T-helper 17 cell (primary cell): ENCODE measurements around the gene FIGN. TPM values are rescaled to one million over a fixed set of nuclear protein-coding genes. Genes with fewer than 3 reads are reported as not detected.

ENCODE experiments used
- ATAC-seq: fragments of 150-1000 bp; cut with Tn5 transposase; 2 replicates; pipeline ENCODE4 v1.10.0; 2021; ENCODE audit warnings: mild to moderate bottlenecking, moderate library complexity
- DNase-seq, 3 donors: peaks; one replicate each; pipeline versions ENCODE4 v3.0.0 to v3.0.0-alpha.2; 2020 to 2021
- H3K9me3 ChIP-seq: one replicate; pipeline ENCODE4 v1.7.0; 2013; ENCODE audit warnings: low read length, mild to moderate bottlenecking; ENCODE audit not compliant: control insufficient read depth, poor library complexity, severe bottlenecking
- H3K27ac Mint-ChIP-seq: one replicate; pipeline ENCODE4 v1.8.0; 2022; ENCODE audit warnings: mild to moderate bottlenecking, moderate library complexity, mixed read lengths
- H3K27me3 Mint-ChIP-seq: one replicate; pipeline ENCODE4 v1.8.0; 2022; ENCODE audit warnings: mixed read lengths
- H3K36me3 Mint-ChIP-seq: one replicate; pipeline ENCODE4 v1.8.0; 2022; ENCODE audit warnings: low read depth, mixed read lengths
- H3K4me1 Mint-ChIP-seq: one replicate; pipeline ENCODE4 v1.8.0; 2022; ENCODE audit warnings: mild to moderate bottlenecking, mixed read lengths
- H3K4me3 Mint-ChIP-seq: one replicate; pipeline ENCODE4 v1.8.0; 2022; ENCODE audit warnings: mild to moderate bottlenecking, moderate library complexity, mixed read lengths
- total RNA-seq, 4 donors: library from RNA in 2 of 4; stranded (reverse) in 2 of 4; gene quantifications; one replicate each; pipeline ENCODE4 v1.2.3 and lab custom pipeline; 2022 to 2026

Gene FIGN
- total RNA-seq, 2 donors from 2014 or later: not detected

DNA sequence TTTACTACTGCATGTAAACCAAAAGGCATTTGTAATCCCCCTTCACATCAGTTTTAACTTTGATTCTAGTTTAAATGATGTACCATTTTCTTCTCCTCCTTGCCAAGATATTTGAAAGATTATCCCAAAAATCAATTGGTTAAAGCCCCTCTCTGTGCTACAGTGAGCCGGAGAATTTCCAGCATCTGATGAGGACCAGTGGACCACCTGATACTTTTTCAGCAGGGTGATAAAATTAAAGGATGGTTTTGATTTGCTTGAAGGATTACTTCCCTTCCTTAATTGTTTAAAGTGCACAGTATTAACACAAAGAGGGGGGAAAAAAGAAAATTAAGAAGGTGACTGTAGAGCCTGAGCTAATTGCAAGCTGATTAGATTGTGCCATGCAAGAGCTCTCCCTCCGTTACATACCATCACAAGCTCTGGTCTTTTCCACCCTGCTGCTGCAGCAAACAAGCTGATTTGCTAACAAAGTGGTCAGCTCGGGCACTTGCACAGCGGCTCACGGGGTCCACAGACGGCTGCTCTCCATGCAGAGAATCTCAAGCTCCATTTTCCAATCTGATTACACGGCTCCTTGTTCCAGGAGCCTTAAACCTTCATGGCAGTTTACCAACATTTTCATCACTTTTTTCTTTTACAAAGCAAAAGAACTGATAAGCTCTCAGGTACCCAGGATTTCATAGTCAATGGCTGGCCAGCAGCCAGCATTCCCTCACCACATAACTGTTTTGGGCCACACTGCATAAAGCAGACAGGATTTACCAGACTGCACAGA, 22.1 kb downstream of the FIGN start:
- Mint-ChIP-seq H3K4me3 (no peak overlapping the region), H3K36me3 (no peaks in the 10 kb centered on the region), H3K27me3 (no peaks in the 10 kb centered on the region), H3K27ac (no peak overlapping the region), H3K4me1 (no peaks in the 10 kb centered on the region)
- no peaks in the 10 kb centered on the region for H3K9me3 ChIP-seq
- DNase-seq (no peak), ATAC-seq (no peak)

DNA sequence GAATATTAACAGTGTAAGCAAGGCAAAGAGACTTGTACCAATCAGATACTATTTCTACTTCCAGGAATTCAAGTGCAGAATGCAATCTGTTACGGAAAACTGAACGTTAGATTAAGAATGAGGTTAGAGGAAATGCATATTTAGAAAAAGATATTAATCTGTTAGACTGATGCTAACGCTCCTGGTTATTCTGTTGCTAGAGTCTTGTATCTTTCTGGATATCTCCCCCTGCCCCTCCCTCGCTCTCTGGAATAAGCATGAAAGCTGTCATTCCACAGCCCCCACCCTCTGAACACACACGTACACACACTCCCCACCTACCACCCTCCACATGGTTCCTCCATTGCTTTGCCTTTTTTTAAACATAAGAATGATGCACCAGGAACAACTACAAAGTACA, 24.1 kb downstream of the FIGN start:
- ATAC-seq: no peak
- no peaks in the 10 kb centered on the region for H3K9me3 ChIP-seq
- H3K4me3 Mint-ChIP-seq: no peak overlapping the region
- no peaks in the 10 kb centered on the region for H3K27me3 Mint-ChIP-seq
- no peak for DNase-seq
- no peaks in the 10 kb centered on the region for H3K4me1 Mint-ChIP-seq
- no peaks in the 10 kb centered on the region for H3K36me3 Mint-ChIP-seq
- H3K27ac Mint-ChIP-seq: no peak overlapping the region

DNA sequence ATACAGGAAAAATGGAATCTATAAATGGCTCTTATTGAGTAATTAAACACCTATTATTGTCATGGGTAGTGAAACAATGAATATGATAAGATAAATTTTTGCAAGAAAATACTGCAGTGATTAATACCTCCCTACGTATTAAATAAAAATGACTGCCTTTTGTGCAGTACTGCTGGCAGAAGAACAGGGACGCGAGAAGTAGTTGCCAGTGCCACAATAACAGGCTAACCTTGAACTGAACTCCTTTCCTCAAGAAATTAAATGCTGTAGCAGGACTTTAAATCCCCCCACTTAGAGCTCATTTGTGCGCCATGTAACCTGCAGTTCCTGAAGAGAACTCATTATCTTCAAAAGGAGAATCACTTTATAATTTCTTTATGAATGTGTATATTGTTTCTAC, 24.6 kb downstream of the FIGN start:
- no peak overlapping the region for H3K4me3 Mint-ChIP-seq
- no peak overlapping the region for H3K27ac Mint-ChIP-seq
- DNase-seq: no peak
- no peak for ATAC-seq
- H3K27me3 Mint-ChIP-seq: no peaks in the 10 kb centered on the region
- no peaks in the 10 kb centered on the region for H3K9me3 ChIP-seq
- no peaks in the 10 kb centered on the region for H3K4me1 Mint-ChIP-seq
- H3K36me3 Mint-ChIP-seq: no peaks in the 10 kb centered on the region

DNA sequence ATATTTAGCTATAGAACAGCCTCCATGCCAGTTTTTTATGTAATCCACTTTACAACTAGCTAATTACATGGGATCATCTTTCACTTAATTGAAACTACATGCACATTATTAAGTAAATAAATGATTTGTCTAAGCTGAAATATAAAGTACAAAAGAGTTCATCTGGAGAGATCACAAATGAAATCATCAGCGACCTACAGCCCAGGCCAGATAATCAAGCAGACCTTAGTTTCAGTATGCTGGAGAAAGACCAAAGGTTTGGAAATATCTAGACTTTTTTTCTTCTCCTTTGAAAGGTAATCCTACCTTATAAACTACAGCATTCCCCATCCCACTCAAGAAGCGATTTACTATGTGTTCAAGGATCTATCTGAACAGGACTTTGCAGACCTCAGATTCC, 26.5 kb downstream of the FIGN start:
- H3K4me1 Mint-ChIP-seq: no peaks in the 10 kb centered on the region
- DNase-seq: no peak
- H3K27ac Mint-ChIP-seq: no peak overlapping the region
- no peaks in the 10 kb centered on the region for H3K36me3 Mint-ChIP-seq
- no peaks in the 10 kb centered on the region for H3K9me3 ChIP-seq
- H3K4me3 Mint-ChIP-seq: no peak overlapping the region
- H3K27me3 Mint-ChIP-seq: no peaks in the 10 kb centered on the region
- no peak for ATAC-seq

DNA sequence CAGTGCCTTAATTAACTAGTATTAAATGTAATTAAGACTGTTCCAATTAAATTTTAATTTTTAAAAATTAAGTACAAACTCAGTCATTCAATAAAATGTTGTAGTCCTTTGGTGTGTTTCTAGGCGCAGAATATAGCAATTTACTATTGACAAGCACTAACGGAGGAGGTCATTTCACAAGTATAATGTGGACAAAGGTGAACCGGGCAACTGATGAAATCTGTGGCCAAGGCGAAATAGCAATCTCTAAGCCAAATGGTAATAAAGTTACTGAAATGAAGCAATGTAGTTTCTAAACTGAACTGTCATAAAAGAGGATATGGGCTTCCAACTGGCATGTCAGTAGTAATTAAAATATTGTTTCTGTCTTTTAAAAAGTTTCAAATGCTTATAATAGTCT, 27.5 kb downstream of the FIGN start:
- H3K27me3 Mint-ChIP-seq: no peaks in the 10 kb centered on the region
- no peak overlapping the region for H3K4me3 Mint-ChIP-seq
- H3K4me1 Mint-ChIP-seq: no peaks in the 10 kb centered on the region
- no peaks in the 10 kb centered on the region for H3K36me3 Mint-ChIP-seq
- ATAC-seq (no peak), DNase-seq (no peak)
- no peak overlapping the region for H3K27ac Mint-ChIP-seq
- no peaks in the 10 kb centered on the region for H3K9me3 ChIP-seq

DNA sequence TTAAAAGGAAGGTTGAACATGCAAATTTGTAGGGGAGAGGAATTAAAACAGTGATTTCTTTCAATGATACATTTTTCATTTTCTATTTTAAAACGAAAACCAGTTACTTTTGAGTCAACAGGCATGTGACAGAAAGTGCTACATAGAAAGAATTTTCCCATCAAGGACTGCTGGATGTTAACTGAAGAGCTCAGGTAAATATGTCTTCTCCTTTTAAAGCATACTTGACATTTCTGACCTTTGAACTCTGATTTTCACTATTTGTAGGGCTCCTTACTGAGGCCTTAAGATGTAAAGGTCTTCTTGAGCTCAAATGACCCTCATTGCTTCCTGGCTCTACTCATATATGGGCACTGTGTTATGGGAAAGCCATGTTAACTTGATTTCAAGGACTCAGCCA, 32.4 kb downstream of the FIGN start:
- H3K4me3 Mint-ChIP-seq: no peak overlapping the region
- H3K9me3 ChIP-seq: peaks cover 2% of the 10 kb centered on the region
- no peaks in the 10 kb centered on the region for H3K4me1 Mint-ChIP-seq
- H3K27me3 Mint-ChIP-seq: no peaks in the 10 kb centered on the region
- H3K36me3 Mint-ChIP-seq: no peaks in the 10 kb centered on the region
- ATAC-seq (no peak), DNase-seq (no peak)
- H3K27ac Mint-ChIP-seq: no peak overlapping the region

DNA sequence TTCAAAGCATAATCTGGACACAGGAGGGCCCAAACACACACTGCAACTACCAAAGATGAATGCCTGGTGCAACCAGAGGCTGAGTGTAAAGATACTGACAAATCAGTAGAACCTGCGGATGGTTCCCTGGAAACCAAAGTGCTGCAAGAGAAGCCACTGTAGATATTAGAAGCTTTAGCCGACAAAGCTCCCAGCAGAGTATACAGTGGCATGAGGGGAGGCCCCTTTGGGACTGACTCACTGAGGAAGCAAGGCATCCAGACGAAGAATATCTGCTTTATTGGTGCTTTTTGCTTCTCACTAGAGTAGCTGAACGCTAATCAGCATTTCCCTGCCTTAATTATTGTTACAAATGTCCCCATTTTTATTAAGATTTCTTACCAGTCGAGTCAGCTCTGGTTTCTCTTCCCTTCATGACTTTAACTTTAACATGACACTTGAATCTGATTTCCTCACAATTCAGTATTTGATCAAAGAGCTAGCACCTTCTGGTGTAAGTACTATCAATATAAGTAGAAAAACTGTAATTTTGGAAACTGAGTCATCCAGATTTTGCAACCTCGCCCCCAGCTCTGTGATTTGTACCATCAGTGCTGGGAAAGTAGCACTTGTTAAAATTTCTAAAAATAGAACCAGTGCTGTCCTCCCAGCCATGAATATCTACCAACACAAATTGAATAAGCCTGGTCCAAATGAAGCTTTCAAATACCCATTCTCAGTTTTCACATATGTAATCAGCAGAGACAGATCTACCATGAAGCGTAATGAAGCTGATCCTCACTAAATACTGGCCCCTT, 34.2 kb downstream of the FIGN start:
- Mint-ChIP-seq H3K4me1 (no peaks in the 10 kb centered on the region), H3K36me3 (no peaks in the 10 kb centered on the region), H3K4me3 (no peak overlapping the region), H3K27me3 (no peaks in the 10 kb centered on the region), H3K27ac (no peak overlapping the region)
- no peak for ATAC-seq
- DNase-seq: no peak
- H3K9me3 ChIP-seq: peaks cover 2% of the 10 kb centered on the region

- Mint-ChIP-seq H3K4me1 (no peaks in the 10 kb centered on the region), H3K4me3 (no peak overlapping the region), H3K27ac (no peak overlapping the region), H3K27me3 (no peaks in the 10 kb centered on the region), H3K36me3 (no peaks in the 10 kb centered on the region)
- H3K9me3 ChIP-seq: peaks cover 2% of the 10 kb centered on the region
- DNase-seq (no peak), ATAC-seq (no peak)
Measured at GRCh38 chr2:163698857-163699256, 37.0 kb downstream of the FIGN start.

- ATAC-seq (no peak), DNase-seq (no peak)
- peaks cover 2% of the 10 kb centered on the region for H3K9me3 ChIP-seq
- Mint-ChIP-seq H3K4me3 (no peak overlapping the region), H3K4me1 (no peaks in the 10 kb centered on the region), H3K36me3 (no peaks in the 10 kb centered on the region), H3K27me3 (no peaks in the 10 kb centered on the region), H3K27ac (no peak overlapping the region)
Measured at GRCh38 chr2:163697846-163698637, 37.8 kb downstream of the FIGN start.

DNA sequence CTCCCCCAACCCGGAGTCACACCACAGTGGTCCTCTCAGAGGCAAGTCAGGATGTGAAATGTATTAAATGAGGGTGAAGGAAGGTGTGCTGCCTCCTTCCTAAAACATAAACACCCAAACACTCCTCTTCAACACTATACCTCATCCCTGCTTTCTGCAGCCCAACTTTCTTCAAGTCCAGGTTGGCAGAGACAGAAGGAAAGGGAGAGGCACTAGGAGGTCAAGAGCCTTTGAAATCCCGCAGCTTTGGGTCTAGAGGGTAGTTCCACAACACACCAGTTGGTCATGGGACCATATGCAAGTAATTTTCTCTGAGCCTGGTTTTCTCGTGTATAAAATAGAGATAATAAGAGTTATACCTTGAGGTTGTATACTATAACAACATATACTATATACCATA, 38.4 kb downstream of the FIGN start:
- no peaks in the 10 kb centered on the region for H3K4me1 Mint-ChIP-seq
- DNase-seq (no peak), ATAC-seq (no peak)
- no peak overlapping the region for H3K27ac Mint-ChIP-seq
- no peaks in the 10 kb centered on the region for H3K27me3 Mint-ChIP-seq
- no peaks in the 10 kb centered on the region for H3K36me3 Mint-ChIP-seq
- H3K4me3 Mint-ChIP-seq: no peak overlapping the region
- H3K9me3 ChIP-seq: peaks cover 2% of the 10 kb centered on the region

DNA sequence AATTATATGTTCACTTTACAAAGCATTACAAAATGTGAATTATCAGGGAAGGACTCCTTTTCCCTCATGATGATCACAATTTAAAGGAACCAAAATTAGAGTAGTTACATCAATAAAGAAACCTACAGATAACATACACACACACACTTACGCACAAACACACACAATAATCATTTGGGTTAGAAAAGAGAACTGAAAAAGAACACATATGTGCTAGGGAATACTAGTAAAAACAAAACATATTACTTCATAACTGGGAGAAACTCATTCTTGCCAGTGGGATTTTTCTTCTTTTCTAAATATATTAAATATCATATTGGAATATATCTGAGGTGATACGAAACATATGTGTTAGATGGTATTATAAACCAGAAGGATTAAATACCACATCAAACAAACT, 42.3 kb downstream of the FIGN start:
- no peaks in the 10 kb centered on the region for H3K9me3 ChIP-seq
- Mint-ChIP-seq H3K4me1 (no peaks in the 10 kb centered on the region), H3K27ac (no peak overlapping the region), H3K27me3 (no peaks in the 10 kb centered on the region), H3K36me3 (no peaks in the 10 kb centered on the region), H3K4me3 (no peak overlapping the region)
- no peak for ATAC-seq
- no peak for DNase-seq

DNA sequence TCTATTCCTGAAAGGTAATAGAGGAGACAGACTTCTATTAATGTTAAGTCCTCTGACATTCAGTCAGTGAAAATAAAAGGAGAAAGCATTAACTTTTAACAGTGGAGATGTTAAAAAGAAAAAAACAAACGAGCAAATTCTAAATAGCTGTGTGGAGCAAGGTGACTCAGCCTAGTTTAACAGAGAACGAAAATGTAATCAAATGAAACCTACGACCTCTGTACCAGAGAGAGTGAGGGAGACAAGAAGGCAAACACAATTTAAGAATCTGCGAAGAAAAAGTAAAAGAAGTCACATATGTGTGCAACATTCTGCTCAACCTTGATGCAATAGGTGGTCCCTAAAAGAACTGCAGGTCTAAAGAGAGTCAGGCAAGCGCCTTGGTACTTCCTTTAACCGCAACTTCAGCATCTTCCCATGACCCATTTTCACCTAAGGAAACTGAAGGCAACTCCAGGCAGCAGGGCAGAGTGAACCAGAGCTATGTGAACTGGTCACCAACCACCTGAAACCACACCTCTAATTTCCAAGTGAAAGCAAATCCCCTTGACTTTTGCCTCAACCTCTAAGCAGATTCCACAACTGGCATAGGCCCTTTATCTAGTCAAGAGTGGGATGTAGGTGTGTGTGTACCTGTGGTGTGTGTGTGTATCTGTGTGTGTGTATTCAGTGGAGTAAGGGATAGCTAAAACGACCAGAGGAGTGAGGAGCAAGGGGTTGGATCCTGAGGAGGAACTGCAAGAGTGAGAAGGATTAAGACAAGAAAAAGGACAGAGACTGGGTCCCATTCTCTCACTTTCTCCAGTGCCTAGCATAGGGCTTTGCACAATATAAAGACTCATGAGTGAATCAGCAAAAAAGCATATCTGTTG, 43.0 kb downstream of the FIGN start:
- Mint-ChIP-seq H3K4me3 (no peak overlapping the region), H3K4me1 (no peaks in the 10 kb centered on the region), H3K36me3 (no peaks in the 10 kb centered on the region), H3K27me3 (no peaks in the 10 kb centered on the region), H3K27ac (no peak overlapping the region)
- no peak for ATAC-seq
- H3K9me3 ChIP-seq: no peaks in the 10 kb centered on the region
- no peak for DNase-seq

GRCh38 chr2:163692081-163692480, 43.7 kb downstream of the FIGN start:
- H3K9me3 ChIP-seq: no peaks in the 10 kb centered on the region
- Mint-ChIP-seq H3K4me1 (no peaks in the 10 kb centered on the region), H3K27ac (no peak overlapping the region), H3K4me3 (no peak overlapping the region), H3K27me3 (no peaks in the 10 kb centered on the region), H3K36me3 (no peaks in the 10 kb centered on the region)
- DNase-seq (no peak), ATAC-seq (no peak)
